PC-3 (cell line): ENCODE measurements around the gene SOSTDC1.

Experiments used
- CTCF ChIP-seq: fragments of 300-600 bp; sonication (generic); conservative IDR thresholded peaks from 2 replicates; pipeline ENCODE4 v1.5.1; 2017; ENCODE audit warnings: antibody characterized with exemption, low read depth, mild to moderate bottlenecking, low read length
- EZH2phosphoT487 ChIP-seq: fragments of 300-600 bp; sonication (generic); IDR thresholded peaks from 2 replicates; pipeline ENCODE4 v1.6.1; 2018; ENCODE audit warnings: mild to moderate bottlenecking, antibody characterized with exemption, low read length, borderline replicate concordance

GRCh38 chr7:16430133-16430532 is 35.4 kb downstream of the SOSTDC1 start:
- no peak for TF ChIP-seq CTCF
- no peak for TF ChIP-seq EZH2phosphoT487
